GM21423 (cell line): ENCODE measurements around the gene ATF6.
"Not testable (repeated sequence)": the region's sequence is repeated elsewhere in the genome, so short reads cannot be mapped to it uniquely, and the experiment has no call there.

ENCODE experiments used
- ATAC-seq: cut with Tn5 transposase; IDR thresholded peaks from one replicate; pipeline ENCODE4 v1.9.1; 2021; ENCODE audit warnings: mild to moderate bottlenecking, moderate library complexity; ENCODE audit not compliant: unreplicated experiment

The ATF6 gene

DNA sequence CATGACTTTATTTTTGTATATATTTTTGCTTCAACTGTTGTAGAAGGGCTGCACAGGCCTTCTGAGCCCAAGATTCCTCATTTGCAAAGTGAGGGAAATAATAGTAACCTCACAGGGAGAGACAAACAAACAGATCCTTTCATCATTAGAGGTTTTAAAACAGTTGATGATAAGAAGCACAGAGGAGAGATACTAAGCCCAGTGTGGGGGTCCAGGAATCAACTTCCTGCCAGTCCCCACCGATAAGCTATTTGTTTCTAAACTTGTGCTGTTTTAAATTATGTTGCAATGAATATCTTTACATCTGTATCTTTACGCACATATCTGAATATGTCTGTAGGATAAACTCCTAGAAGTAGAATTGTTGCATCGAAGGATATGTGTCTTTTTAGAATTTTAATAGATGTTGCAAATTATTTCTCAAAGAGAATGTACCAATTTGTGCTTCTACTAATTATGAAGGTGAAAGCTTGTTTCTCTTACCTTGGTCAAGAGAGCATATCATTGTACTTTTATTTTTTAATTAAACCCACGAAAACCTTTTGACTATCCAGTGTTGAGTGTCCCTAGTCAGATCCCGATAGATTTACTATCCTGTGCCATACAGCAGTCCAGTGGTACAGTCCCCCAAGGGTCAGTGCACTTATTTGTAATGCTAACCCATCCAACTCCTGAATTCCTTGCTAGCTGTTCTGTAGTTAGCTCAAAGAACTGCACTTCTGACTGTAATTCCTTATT, 34.0 kb upstream of the ATF6 start:
- ATAC-seq = no peak

DNA sequence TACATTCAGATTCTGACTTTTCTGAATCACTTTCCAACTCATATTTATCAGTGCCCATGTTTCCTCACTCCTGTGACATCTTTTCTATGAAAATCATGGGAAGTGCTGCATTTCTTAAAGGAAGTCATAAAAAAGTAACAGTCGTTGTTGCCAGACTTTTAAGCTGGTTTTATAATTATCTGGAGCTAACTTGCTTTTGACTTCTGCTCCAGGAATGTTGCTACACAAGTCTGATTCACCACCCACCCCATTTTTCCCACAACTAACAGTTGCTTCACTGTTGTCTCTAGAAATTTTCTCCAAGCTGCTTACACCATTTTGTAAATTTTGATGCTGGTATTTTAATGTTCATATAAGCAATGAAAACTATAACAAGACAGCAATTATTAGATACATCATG, 32.6 kb upstream of the ATF6 start:
- ATAC-seq = no peak

GRCh38 chr1:161735837-161736236, 30.3 kb upstream of the ATF6 start:
- no peak for ATAC-seq

DNA sequence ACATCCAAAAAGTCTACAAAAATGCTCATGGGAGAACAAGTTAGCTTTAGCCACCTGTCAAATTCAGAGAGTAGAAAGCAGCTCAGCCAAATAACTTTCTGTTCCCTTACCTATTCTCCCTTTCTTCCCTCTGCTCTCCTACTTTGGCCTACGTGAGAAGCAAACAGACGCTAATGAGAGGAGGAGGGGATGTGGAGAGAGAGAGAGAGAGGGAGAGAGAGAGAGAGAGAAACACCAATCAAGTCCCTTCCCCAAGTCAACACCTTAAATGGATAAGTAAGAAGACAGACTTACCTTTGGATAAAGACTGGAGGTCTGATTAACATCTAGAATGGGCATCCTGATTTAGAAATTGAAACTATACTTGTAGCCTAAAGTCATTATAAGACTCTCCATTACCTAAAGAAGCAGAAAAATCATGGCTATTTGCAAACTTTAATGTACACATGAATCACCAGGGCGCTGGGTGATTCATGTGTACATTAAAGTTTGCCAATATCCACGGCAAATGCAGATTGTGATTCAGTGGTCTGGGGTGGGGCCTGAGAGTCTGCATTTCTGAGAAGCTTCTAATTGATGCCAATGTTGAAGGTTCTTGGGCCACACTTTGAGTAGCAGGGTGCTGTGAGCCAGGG, 29.7 kb upstream of the ATF6 start:
- no peak for ATAC-seq

GRCh38 chr1:161737625-161738024, 28.5 kb upstream of the ATF6 start:
- no peak for ATAC-seq

DNA sequence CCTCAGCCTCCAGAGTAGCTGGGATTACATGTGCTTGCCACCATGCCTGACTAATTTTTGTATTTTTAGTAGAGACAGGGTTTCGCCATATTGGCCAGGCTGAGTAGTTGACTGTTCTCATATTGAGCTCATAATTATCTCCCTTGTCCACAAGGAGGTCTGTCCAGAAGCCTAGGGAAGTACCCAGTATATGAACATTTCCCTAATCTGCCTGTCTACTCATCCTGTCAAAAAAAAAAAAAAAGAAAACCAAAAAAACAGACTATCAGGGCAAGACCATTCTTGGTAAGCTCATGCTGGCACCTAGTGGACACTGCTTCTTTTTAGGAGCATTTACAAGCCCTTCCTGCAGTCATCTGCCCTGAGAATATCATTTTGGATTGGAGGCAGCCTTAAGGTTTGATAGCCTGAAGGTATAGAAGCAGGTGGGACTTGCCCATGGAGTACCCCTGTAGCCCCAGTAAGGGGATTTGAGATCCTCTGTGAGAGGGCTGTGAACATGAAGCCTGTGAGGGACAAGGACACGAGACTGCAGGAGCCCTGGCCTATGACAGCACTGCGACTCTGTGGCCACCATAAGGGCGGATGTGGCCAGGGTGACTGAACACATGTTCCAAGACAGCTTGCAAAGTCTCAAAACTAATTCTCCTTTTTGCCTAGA, 27.4 kb upstream of the ATF6 start:
- ATAC-seq = peak; percentile 75

DNA sequence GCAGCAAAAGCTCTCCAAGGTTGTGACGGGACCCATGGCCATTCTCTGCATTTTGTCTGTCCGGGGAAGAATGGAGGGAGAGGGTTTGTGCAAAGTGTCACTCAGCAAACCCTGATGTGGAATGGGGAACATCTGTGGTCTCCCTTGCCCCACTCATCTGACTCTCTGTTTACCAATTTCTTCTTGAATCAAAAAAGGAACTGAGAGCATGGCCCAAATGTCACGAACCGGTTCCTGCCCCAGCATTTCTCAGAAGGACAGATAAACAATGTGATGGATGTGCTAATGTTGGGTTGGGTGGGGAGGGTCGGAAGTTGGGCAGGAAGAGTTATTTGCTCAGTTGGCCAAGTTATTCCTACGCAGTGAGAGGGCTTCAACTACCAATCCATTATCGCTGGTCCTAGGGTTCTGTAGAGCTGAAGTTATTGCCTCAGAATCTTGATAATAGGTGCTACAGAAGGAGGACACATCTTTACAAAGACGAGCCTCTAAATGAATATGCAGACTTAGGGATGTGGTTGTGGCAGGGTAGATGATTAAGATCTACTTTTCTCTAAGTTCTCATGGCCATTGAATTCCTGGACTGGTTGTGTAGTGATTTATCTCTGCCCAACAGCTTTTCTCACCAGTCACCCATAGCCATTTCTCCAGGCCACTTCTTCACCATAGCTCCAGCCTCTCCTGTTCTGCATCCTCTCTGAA, 26.1 kb upstream of the ATF6 start:
- peak; percentile 24 for ATAC-seq

GRCh38 chr1:161740921-161741320, 25.2 kb upstream of the ATF6 start:
- no peak for ATAC-seq

DNA sequence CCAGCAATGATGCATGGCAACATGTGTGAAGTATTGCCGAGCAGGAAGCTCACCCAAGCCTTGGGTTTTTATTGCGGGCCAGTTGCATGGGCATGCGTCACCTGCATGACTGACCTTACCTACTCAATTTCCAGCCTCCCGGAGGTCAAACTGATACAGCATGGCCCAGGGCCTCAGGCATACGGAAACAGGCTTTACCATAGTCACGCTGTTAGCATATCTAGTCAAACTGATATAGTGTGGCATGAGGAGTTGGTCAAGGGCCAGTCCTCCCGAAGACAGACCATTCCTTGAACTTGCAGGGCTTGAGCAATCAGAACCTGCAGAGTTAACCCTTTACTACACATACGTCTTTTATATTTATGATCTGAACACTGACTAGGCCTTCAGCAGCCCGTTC, 22.9 kb upstream of the ATF6 start:
- no peak for ATAC-seq

DNA sequence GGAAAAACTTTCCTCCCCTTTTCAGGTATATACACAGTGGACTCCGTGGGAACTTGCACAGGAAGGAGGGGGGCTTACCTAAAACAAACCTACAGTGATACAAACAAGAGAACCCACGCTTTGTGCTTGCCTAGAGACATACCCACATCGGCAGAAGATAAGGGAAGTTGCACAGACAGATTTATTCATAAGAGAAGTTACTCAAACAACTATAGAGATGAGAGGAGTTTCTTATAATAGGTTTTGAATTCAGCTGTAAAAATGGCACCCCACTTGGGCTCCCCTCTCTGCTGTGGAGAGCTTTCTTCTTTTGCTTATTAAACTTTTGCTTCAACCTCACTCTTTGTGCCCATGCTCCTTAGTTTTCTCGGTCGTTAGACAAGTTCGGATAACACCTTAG, 18.3 kb upstream of the ATF6 start:
- no peak for ATAC-seq

DNA sequence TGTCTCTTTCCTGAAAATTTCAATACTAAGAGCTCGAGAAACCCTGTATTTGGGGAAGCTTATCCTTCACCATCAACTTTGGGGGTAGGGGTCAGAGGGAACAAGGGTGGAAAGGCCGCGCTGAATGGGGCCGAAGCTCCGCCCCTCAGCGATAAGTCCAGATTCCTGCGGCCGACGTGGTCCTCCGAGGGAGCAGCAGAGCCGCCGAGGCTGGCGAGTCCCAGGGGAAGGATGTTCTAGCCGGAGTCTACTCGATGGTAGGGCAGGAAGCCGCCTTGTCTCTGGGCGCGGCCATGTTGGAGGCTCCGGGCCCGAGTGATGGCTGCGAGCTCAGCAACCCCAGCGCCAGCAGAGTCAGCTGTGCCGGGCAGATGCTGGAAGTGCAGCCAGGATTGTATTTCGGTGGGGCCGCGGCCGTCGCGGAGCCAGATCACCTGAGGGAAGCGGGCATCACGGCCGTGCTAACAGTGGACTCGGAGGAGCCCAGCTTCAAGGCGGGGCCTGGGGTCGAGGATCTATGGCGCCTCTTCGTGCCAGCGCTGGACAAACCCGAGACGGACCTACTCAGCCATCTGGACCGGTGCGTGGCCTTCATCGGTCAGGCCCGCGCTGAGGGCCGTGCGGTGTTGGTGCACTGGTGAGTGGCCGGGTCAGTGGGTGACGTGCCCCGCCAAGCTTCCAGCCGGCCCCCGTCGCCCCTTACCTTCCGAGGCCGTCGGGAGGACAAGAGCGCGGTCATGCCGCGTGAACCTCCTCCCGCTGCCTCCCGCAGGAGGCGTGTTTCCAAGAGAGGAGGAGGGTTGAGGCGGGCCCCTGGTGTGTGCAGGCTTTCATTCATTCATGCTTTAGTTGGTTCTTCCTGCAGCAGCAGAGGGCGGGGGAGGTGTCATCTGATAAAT, 16.4 kb upstream of the ATF6 start, which contains the start of gene DUSP12:
Gene DUSP12 (plus strand): TSS at position 278 of the 899 bp plus-strand sequence. CDS start 16 bp downstream, at position 294.
- ATAC-seq = peak; percentile 96

GRCh38 chr1:161763522-161764098, 2.5 kb upstream of the ATF6 start:
- ATAC-seq = no peak

GRCh38 chr1:161768461-161768860, 2.3 kb downstream of the ATF6 start:
- ATAC-seq = no peak

GRCh38 chr1:161768986-161769672, 3.0 kb downstream of the ATF6 start:
- no peak for ATAC-seq

GRCh38 chr1:161769673-161770045, 3.5 kb downstream of the ATF6 start:
- not testable (repeated sequence) for ATAC-seq

GRCh38 chr1:161770250-161770649, 4.1 kb downstream of the ATF6 start:
- no peak for ATAC-seq

DNA sequence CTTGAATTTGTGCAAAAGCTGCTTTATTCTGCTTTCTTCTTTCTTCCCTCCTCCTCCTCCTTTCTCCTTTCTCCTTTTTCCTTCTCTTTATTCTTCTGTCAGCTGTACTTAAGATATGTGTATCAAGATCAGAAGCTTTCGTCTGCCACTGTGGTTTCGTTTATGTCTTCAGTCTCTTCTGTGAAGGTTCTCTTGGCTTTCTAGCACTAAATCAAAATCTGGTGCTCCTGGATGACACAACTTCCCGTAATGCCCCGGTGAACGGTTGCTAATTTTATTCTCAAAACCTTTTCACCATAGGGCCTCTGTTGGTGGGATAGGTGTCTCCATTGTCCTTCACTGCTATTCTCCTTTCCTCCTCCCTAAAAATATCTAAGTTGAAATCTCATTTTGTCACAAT, 5.0 kb downstream of the ATF6 start:
- no peak for ATAC-seq

GRCh38 chr1:161771973-161772372, 5.9 kb downstream of the ATF6 start:
- ATAC-seq = no peak

DNA sequence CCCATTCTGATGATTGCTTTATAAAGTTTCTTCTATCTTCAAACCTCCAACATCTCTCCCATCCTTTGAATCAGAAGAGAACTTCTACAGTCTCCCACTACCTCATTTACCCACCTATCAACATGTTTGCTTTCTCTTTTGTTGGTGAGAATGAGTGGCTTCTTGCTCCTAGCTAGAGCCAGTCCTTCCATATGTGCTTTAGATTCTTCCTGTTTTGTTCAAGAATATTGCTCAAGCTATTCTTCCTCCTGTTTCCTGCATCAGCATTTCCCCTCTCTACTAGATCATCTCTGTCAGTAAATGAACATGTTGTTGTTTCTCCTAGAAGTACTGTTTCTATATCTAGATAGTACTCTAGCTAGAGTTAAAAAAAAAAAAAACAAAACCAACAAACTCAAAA, 6.3 kb downstream of the ATF6 start:
- no peak for ATAC-seq

GRCh38 chr1:161773791-161774190, 7.7 kb downstream of the ATF6 start:
- ATAC-seq = no peak
